Activated CD4-positive, CD25-positive, alpha-beta regulatory T cell treated with anti-CD3 and anti-CD28 coated beads, Interleukin-2, amount 50 U/mL, for 16 hours (primary cell): Measurements from ENCODE around the gene PI4K2B.
"Not testable (repeated sequence)": the region's sequence is repeated elsewhere in the genome, so short reads cannot be mapped to it uniquely, and the experiment has no call there.

ENCODE experiments used
- DNase-seq: peaks from one replicate; pipeline ENCODE4 v3.0.0-alpha.2; 2020; ENCODE audit warnings: low read depth, low spot score

PI4K2B gene

GRCh38 chr4:25242195-25242594 lies 8.4 kb downstream of the PI4K2B start:
- not testable (repeated sequence) for DNase-seq

GRCh38 chr4:25245181-25245580 lies 11.3 kb downstream of the PI4K2B start:
- DNase-seq, result no peak

- no peak for DNase-seq
Observed at GRCh38 chr4:25246680-25247611, 13.1 kb downstream of the PI4K2B start.

DNA sequence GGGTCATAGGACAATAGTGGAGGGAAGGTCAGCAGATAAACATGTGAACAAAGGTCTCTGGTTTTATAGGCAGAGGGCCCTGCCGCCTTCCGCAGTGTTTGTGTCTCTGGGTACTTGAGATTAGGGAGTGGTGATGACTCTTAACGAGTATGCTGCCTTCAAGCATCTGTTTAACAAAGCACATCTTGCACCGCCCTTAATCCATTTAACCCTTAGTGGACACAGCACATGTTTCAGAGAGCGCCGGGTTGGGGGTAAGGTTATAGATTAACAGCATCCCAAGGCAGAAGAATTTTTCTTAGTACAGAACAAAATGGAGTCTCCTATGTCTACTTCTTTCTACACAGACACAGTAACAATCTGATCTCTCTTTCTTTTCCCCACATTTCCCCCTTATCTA lies 15.0 kb downstream of the PI4K2B start:
- DNase-seq, result not testable (repeated sequence)

DNA sequence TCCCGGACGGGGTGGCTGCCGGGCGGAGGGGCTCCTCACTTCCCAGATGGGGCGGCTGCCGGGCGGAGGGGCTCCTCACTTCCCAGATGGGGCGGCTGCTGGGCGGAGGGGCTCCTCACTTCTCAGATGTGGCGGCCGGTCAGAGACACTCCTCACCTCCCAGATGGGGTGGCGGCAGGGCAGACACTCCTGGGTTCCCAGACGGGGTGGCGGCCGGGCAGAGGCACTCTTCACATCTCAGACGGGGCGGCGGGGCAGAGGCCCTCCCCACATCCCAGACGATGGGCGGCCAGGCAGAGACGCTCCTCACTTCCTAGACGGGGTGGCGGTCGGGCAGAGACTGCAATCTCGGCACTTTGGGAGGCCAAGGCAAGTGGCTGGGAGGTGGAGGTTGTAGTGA lies 15.7 kb downstream of the PI4K2B start:
- not testable (repeated sequence) for DNase-seq

DNA sequence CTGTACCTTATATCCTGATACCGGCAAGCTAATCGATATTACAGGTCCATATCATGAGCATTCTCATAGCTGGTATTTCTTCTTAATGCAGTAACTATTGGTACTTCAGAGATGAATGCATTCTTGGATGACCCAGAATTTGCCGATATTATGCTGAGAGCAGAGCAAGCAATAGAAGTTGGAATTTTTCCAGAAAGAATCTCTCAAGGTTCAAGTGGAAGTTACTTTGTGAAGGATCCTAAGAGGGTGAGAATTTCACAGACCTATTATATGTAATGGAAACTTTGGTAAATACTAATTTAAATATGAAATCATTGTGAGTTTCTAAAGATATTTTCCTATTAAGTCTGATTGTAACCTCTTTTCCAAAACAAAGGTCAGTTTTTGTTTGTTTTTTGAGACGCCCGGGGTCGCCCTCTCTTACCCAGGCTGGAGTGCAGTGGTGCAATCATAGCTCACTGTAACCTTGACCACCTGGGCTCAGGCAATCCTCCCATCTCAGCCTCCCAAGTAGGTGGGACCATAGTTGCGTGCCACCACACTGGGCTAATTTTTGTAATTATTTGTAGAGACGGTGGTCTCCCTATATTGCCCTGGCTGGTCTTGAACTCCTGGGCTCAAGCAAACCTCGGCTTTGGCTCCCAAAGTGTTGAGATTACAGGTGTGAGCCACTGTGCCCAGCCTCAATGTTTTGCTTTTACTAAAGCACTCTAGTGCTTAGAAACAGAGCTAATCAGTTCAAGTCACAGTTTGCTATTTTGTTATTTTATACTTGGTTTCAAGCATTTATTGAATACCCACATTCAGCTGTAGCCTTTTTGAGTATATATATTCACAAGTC lies 18.6 kb downstream of the PI4K2B start:
- no peak for DNase-seq

DNA sequence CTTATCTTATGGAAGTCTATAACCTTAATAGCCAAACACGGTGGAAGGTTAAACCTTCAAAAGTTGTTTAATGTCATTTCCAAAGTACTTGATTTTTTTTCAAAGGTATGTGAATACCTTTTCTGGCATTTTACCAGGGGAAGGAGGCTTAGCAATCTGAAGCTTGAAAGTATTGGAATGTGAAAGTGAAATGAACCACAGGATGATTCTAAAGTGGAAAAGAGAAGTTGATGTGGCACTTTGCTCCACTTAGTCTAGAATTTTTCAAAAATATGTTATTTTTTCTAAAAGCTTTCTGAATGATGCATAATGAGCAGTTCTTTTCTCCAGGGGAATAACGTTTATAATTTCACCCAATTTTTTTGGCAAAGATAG lies 19.2 kb downstream of the PI4K2B start:
- DNase-seq, result no peak

DNA sequence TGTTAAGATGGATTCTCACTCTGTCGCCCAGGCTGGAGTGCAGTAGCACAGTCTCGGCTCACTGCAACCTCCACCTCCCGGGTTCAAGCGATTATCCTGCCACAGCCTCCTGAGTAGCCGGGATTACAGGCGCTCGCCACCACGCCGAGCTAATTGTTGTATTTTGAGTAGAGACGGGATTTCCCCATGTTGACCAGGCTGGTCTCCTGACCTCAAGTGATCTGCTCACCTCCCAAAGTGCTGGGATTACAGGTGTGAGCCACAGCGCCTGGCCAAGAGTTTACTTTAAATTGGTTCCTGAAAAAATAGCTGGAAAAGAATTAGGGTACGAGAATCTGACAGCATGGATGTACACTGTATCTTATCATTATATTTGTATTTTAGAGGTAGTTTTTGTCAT lies 20.0 kb downstream of the PI4K2B start:
- not testable (repeated sequence) for DNase-seq

GRCh38 chr4:25258980-25259578 lies 25.2 kb downstream of the PI4K2B start:
- DNase-seq, result no peak

DNA sequence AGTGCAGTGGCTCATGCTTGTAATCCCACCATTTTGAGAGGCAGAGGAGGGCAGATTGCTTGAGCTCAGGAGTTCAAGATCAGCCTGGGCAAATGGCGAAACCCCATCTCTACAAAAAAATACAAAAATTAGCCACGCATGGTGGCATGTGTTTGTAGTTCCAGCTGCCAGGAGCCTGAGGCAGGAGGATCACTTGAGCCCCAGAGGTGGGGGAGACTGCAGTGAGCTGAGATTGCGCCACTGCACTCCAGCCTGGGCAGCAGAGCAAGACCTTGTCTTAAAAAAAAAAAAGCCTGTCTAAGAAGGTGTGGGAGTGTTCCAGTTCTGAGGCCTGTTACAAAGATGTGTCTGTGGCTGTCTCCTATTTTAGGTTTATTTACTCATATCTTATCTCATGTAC lies 38.0 kb downstream of the PI4K2B start:
- no peak for DNase-seq

- no peak for DNase-seq
Observed at GRCh38 chr4:25280210-25280609, 46.4 kb downstream of the PI4K2B start.

GRCh38 chr4:25283948-25284347 lies 50.1 kb downstream of the PI4K2B start:
- no peak for DNase-seq

DNA sequence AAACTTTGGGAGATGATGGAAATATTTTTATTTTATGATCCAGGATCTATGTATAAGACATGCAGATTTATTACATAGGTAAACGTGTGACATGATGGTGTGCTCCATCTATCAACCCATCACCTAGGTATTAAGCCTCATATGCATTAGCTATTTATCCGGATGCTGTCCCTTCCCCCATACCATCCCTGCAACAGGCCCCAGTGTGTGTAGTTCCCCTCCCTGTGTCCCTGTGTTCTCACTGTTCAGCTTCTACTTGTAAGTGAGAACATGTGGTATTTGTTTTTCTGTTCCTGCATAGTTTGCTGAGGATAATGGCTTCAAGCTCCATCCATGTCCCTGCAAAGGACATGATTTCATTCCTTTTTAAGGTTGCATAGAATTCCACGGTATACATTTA lies 50.6 kb downstream of the PI4K2B start:
- DNase-seq, result no peak

- DNase-seq, result no peak
Observed at GRCh38 chr4:25290490-25291067, 56.7 kb downstream of the PI4K2B start.

- DNase-seq, result no peak
Observed at GRCh38 chr4:25291158-25291733, 57.4 kb downstream of the PI4K2B start.

DNA sequence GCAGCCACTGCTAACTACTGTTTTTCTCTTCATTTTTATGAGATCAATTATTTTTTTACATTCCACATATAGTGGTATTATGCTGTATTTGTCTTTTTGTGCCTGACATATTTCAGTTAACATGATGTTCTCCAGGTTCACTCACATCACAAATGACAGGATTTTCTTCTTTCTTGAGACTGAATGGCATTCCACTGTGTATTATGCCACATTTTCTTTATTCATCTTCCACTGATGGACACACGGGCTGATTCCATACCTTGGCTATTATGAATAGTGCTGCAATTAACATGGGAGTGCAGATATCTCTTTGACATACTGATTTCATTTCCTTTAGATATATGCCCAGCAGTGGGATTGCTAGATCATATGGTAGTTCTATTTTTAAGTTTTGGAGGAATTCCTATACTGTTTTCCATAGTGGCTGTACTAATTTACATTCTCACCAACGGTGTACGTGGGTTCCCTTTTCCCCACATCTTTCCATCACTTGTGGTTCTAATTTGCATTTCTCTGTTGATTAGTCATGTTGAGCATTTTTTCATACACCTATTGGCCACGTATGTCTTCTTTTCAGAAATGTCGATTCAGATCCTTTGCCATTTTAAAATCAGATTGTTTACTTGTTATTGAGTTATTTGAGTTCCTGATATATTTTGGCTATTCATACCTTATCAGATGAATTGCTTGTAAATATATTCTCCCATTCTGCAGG lies 63.9 kb downstream of the PI4K2B start:
- DNase-seq, result no peak

DNA sequence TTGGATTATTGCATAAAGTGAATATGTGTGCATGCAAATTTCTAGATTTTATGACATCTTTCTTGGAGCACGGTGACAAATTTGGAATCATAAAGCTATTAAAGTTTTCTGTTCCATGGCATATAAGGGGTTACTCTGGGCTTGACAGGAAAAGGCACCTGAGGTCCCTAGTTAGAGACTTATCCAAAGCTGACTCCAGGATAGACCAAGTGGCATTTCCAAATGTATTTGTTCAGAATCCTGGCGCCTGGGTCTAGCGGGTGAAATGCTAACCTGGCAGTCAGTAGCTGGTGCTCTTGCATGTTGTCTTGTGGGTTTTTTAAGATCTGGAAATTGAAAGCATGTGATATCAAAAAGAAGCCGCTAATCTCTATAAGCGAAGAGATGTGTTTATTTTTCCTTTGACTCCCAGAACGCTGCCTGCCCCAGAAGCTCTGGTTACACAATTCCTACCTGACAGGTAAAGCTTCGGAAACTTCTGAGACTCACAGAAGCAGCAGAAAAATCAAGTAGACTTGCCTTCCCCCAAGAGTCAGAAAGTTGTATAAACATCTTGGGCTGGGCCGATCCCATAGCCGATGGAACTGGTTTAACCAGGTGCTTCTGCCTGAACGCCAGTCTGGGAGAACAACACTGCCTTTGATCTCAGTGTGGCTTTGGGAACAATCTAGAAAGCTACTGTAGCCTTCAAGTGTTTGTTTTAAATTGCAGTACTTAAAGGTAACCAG lies 65.8 kb downstream of the PI4K2B start:
- DNase-seq, result no peak

DNA sequence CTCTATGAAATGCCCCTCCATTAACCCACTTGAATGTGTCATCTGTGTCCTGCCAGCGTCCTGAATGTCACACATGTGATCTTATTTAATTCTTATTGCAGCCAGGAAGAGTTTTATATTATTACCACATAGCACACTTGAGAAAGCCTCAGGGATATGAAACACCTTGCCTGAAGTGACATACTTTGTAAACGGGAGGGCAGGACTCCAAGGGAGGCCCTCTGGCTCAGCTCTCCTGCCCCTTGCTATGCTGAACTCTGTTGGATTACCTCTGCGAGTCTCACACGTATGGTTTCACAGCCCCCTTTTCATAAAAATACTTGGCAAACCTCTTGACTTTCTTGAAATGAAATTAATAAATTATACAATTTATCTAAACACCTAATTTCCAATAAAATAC lies 67.6 kb downstream of the PI4K2B start:
- no peak for DNase-seq

GRCh38 chr4:25302626-25303025 lies 68.8 kb downstream of the PI4K2B start:
- no peak for DNase-seq

GRCh38 chr4:25303578-25303977 lies 69.7 kb downstream of the PI4K2B start:
- DNase-seq, result no peak
